ENCODE data around the gene MAU2.

- TF ChIP-seq CTCF (IDR thresholded peaks at IDR 0.05) (no peak), REST (IDR thresholded peaks at IDR 0.05; ENCODE audit: insufficient read depth in 1 of 2, low read depth in 2 of 2, low read length in 1 of 2) (no peak), SIN3A (IDR thresholded peaks at IDR 0.05; ENCODE audit: borderline replicate concordance, insufficient read depth, low read depth, low read length) (no peak)
Measured at GRCh38 chr19:19305066-19305465, 15.6 kb upstream of the MAU2 start.
